CD4-positive, alpha-beta T cell treated with Interferon gamma for 1 hour (primary cell): ENCODE data around the gene FAU.
A peak's percentile ranks its signal among the peaks of the same experiment; 100 is the strongest.

Experiments used
- DNase-seq: peaks from one replicate; pipeline ENCODE4 v3.0.0-alpha.2; 2020

FAU gene

GRCh38 chr11:65135633-65136145, 13.8 kb upstream of the FAU start:
- DNase-seq = no peak

GRCh38 chr11:65134952-65135632, 13.2 kb upstream of the FAU start:
- peak; percentile 90 for DNase-seq

- DNase-seq = peak; percentile 89
Observed at GRCh38 chr11:65134240-65134951, 12.5 kb upstream of the FAU start, which contains the start of gene SYVN1. TSS of gene SYVN1 (minus strand) at chr11:65134519. CDS start at chr11:65133601, 918 bp downstream.

GRCh38 chr11:65133724-65134123, 11.8 kb upstream of the FAU start:
- no peak for DNase-seq

GRCh38 chr11:65132988-65133700, 11.2 kb upstream of the FAU start:
- peak; percentile 63 for DNase-seq

GRCh38 chr11:65132238-65132987, 10.5 kb upstream of the FAU start:
- peak; percentile 65 for DNase-seq

- DNase-seq = no peak
Observed at GRCh38 chr11:65131895-65132237, 9.9 kb upstream of the FAU start.

GRCh38 chr11:65131417-65131776, 9.5 kb upstream of the FAU start:
- DNase-seq = no peak

- no peak for DNase-seq
Observed at GRCh38 chr11:65130631-65131416, 8.9 kb upstream of the FAU start.

- peak; percentile 33 for DNase-seq
Observed at GRCh38 chr11:65129649-65130441, 7.9 kb upstream of the FAU start.

GRCh38 chr11:65128182-65129145, 6.5 kb upstream of the FAU start:
- no peak for DNase-seq

- DNase-seq = no peak
Observed at GRCh38 chr11:65127473-65128181, 5.7 kb upstream of the FAU start.

- no peak for DNase-seq
Observed at GRCh38 chr11:65126624-65127274, 4.8 kb upstream of the FAU start.

GRCh38 chr11:65125197-65126056, 3.5 kb upstream of the FAU start:
- DNase-seq = no peak

- DNase-seq = no peak
Observed at GRCh38 chr11:65124480-65125196, 2.7 kb upstream of the FAU start.

- peak; percentile 44 for DNase-seq
Observed at GRCh38 chr11:65121447-65121864, 478 bp downstream of the FAU start.

- DNase-seq = no peak
Observed at GRCh38 chr11:65120831-65121230, 1.1 kb downstream of the FAU start.
